Activated CD8-positive, alpha-beta memory T cell treated with anti-CD3 and anti-CD28 coated beads, Interleukin-2, amount 10 ng/mL, durations not matched to agents 7 days and 5 days (primary cell): ENCODE results near the gene FASTK. TPM values are rescaled to one million over a fixed set of nuclear protein-coding genes. Genes with fewer than 3 reads are reported as not detected.

Experiments used
- ATAC-seq: fragments of 150-1000 bp; cut with Tn5 transposase; one replicate; pipeline ENCODE4 v1.10.0; 2021; ENCODE audit warnings: moderate library complexity
- CTCF ChIA-PET: fragments of 350-600 bp; sonication (Branson Sonifier 250); formaldehyde crosslinking; loops from one replicate; lab custom pipeline; 2021; ENCODE audit warnings: antibody characterized with exemption; lab: Charles Lee
- DNase-seq: peaks from one replicate; pipeline ENCODE4 v3.0.0-alpha.2; 2020
- H3K27ac Mint-ChIP-seq: one replicate; pipeline ENCODE4 v1.8.0; 2021; ENCODE audit warnings: mild to moderate bottlenecking, mixed read lengths
- H3K27me3 Mint-ChIP-seq: one replicate; pipeline ENCODE4 v1.8.0; 2021; ENCODE audit warnings: mixed read lengths
- H3K36me3 Mint-ChIP-seq: one replicate; pipeline ENCODE4 v1.8.0; 2021; ENCODE audit warnings: mild to moderate bottlenecking, mixed read lengths
- H3K4me1 Mint-ChIP-seq: one replicate; pipeline ENCODE4 v1.8.0; 2021; ENCODE audit warnings: mixed read lengths
- H3K4me3 Mint-ChIP-seq: one replicate; pipeline ENCODE4 v1.8.0; 2021; ENCODE audit warnings: mild to moderate bottlenecking, moderate library complexity, mixed read lengths
- H3K9me3 Mint-ChIP-seq: one replicate; pipeline ENCODE4 v1.8.0; 2022; ENCODE audit warnings: low read depth, mixed read lengths
- total RNA-seq, 2 experiments: library from RNA; stranded (reverse); gene quantifications; one replicate each; pipeline ENCODE4 v1.2.3, GENCODE V29; 2021

Gene FASTK
- 10 to 100 TPM; 77.7 to 79.5 TPM for total RNA-seq

DNA sequence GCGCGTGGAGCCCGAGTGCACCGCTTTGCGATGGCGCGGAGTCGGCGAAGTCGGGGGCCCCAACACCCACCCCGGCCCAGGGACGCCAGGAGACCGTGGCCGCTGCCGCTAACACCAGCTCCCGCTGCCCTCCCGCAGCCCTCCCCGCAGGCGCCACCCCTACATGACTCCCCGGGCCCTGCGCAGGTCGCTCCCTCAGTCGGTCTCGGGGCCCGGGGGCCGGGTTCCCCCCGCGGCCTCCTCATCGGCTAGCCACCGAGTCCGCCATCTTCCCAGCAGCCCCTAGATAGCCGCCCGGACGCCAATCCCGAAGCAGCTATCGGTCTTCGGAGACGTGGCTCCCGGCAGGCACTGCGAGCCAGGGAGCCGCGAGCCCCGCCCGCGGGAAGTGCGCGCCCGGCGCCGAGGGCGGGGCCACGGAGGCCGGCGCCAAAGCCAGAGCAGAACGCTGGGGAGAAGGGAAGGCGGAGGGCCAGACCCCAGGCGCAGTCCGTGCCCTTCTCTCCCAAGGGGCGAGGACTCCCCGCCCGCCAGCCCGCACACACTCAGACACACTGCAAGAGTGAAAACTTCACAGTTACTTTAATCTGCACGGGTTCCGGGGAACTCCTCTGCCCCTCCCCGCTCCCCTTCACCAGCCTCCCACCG is at the start of gene FASTK:
Gene FASTK (minus strand): TSS at position 288 of the 648 bp plus-strand sequence. CDS start 43 bp downstream, at position 245.
- peak within 1 kb of the TSS; percentile 95 for H3K4me3 Mint-ChIP-seq
- DNase-seq (peak; percentile 93), ATAC-seq (peak; percentile 85)
- H3K27ac Mint-ChIP-seq, result peak within 1 kb of the TSS; percentile 82
- peaks cover 7% of the 10 kb centered on the region for H3K36me3 Mint-ChIP-seq
- CTCF ChIA-PET, result interaction anchor here (0.7 to 1.3 kb wide), 12 partner anchors 9 to 164 kb away, joined by 3 to 6 read pairs (median 4); partner anchors contain the start of genes ABCB8 and SLC4A2
- H3K27me3 Mint-ChIP-seq, result peaks cover 10% of the 10 kb centered on the region
- no peaks in the 10 kb centered on the region for H3K9me3 Mint-ChIP-seq
- H3K4me1 Mint-ChIP-seq, result peaks cover 47% of the 10 kb centered on the region

DNA sequence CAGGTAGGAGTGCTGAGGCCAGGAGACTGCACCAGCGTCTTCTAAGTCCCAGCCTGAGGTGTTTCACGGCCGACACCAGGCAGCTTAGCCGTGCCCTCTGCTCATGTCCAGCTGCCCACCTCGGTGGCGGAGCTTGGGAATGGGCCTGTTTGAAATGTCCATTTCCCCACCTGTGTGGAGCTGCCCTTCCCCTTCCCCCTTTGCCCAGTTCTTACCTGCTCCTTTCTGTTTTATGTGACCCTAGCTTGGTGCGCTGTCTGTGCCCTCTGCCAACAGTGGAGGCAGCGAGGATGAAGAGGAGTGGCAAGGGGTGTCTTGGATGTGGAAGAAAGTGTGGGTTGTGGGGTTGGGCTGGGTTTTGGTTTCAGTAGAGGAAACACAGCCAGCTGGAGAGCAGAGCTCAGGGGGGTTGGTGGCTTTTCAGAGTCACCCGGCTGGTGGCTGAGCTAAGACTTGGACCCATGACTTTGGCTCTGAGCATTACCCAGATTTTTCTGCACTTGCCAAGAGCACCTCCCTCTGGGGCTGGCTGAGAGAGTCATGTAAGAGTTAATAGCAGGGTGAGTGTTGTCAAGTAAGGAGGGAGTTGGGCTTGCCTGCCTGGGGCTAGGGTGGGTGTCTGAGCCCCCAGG is 49.5 kb upstream of the FASTK start:
- ATAC-seq (no peak), DNase-seq (no peak)
- peaks cover 3% of the 10 kb centered on the region for H3K4me1 Mint-ChIP-seq
- H3K36me3 Mint-ChIP-seq, result no peaks in the 10 kb centered on the region
- H3K27me3 Mint-ChIP-seq, result no peaks in the 10 kb centered on the region
- CTCF ChIA-PET, result interaction anchor here (0.9 to 1.4 kb wide), 4 partner anchors 22 to 175 kb away, joined by 3 read pairs; no protein-coding TSS in a partner anchor
- no peak overlapping the region for H3K4me3 Mint-ChIP-seq
- no peaks in the 10 kb centered on the region for H3K9me3 Mint-ChIP-seq
- H3K27ac Mint-ChIP-seq, result no peak overlapping the region

- no peak overlapping the region for H3K4me3 Mint-ChIP-seq
- no peaks in the 10 kb centered on the region for H3K36me3 Mint-ChIP-seq
- no peak overlapping the region for H3K27ac Mint-ChIP-seq
- no peaks in the 10 kb centered on the region for H3K9me3 Mint-ChIP-seq
- H3K4me1 Mint-ChIP-seq, result peaks cover 3% of the 10 kb centered on the region
- CTCF ChIA-PET, result interaction anchor here (0.9 to 1.4 kb wide), 5 partner anchors 21 to 231 kb away, joined by 3 read pairs; no protein-coding TSS in a partner anchor
- ATAC-seq (no peak), DNase-seq (no peak)
- H3K27me3 Mint-ChIP-seq, result peaks cover 3% of the 10 kb centered on the region
Observed at GRCh38 chr7:151129117-151129959, 48.7 kb upstream of the FASTK start.

- Mint-ChIP-seq H3K27me3 (peaks cover 3% of the 10 kb centered on the region), H3K4me3 (no peak overlapping the region), H3K36me3 (no peaks in the 10 kb centered on the region), H3K4me1 (peaks cover 3% of the 10 kb centered on the region), H3K27ac (no peak overlapping the region), H3K9me3 (no peaks in the 10 kb centered on the region)
- ATAC-seq (no peak), DNase-seq (no peak)
- CTCF ChIA-PET, result interaction anchor here (1.2 to 1.3 kb wide), 2 partner anchors 176 to 230 kb away, joined by 3 read pairs; no protein-coding TSS in a partner anchor
Observed at GRCh38 chr7:151128716-151129115, 48.1 kb upstream of the FASTK start.

GRCh38 chr7:151128144-151128543 is 47.5 kb upstream of the FASTK start:
- Mint-ChIP-seq H3K4me1 (peaks cover 3% of the 10 kb centered on the region), H3K4me3 (no peak overlapping the region), H3K36me3 (no peaks in the 10 kb centered on the region), H3K27me3 (peaks cover 3% of the 10 kb centered on the region), H3K27ac (no peak overlapping the region), H3K9me3 (no peaks in the 10 kb centered on the region)
- DNase-seq (no peak), ATAC-seq (no peak)
- CTCF ChIA-PET, result interaction anchor here (1.2 to 1.3 kb wide), 2 partner anchors 37 to 230 kb away, joined by 3 read pairs; no protein-coding TSS in a partner anchor

DNA sequence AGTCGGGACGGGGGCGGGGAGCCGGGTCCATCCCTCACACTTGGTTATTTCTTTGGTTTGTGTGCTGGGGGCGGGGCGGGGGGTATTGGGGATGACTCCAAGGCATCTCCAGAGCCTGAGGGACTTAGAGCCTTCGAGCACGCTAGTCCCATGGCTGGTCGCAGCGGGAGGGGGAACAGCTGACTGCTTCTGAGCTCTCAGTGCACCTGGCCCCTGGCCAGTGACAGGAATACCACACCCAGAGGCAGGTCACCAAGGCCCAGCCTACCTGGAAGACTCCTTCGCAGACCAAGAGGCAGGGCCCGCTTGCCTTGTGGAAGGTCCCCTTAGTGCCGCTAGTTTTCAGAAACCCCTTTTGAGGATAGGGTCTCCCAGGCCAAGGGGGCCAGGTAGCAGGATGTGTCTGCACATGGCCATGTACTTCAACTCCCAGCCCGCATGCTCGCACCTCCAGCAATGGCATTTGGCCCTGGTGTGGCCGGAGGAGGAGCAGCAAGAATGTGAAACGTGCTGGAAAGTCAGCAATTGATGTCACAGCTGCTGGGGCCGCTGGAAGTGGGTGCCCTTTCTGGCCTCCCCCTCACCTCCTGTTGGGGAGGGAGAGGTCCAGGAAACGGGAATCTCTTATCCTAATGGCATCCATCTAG is 46.0 kb upstream of the FASTK start:
- no peak overlapping the region for H3K27ac Mint-ChIP-seq
- H3K4me1 Mint-ChIP-seq, result peaks cover 3% of the 10 kb centered on the region
- H3K4me3 Mint-ChIP-seq, result no peak overlapping the region
- no peaks in the 10 kb centered on the region for H3K9me3 Mint-ChIP-seq
- ATAC-seq (no peak), DNase-seq (no peak)
- no peaks in the 10 kb centered on the region for H3K36me3 Mint-ChIP-seq
- peaks cover 3% of the 10 kb centered on the region for H3K27me3 Mint-ChIP-seq
- CTCF ChIA-PET, result interaction anchor here (0.6 to 1.1 kb wide), 2 partner anchors 30 to 117 kb away, joined by 3 read pairs; no protein-coding TSS in a partner anchor

- Mint-ChIP-seq H3K4me1 (peaks cover 3% of the 10 kb centered on the region), H3K9me3 (no peaks in the 10 kb centered on the region), H3K4me3 (no peak overlapping the region), H3K36me3 (no peaks in the 10 kb centered on the region), H3K27ac (no peak overlapping the region), H3K27me3 (peaks cover 3% of the 10 kb centered on the region)
- CTCF ChIA-PET, result interaction anchor here (0.8 to 4.1 kb wide), 3 partner anchors 43 to 119 kb away, joined by 3 to 60 read pairs (median 24); no protein-coding TSS in a partner anchor
- ATAC-seq (no peak), DNase-seq (no peak)
Observed at GRCh38 chr7:151125846-151126481, 45.4 kb upstream of the FASTK start.

- H3K36me3 Mint-ChIP-seq, result no peaks in the 10 kb centered on the region
- H3K27ac Mint-ChIP-seq, result no peak overlapping the region
- peaks cover 3% of the 10 kb centered on the region for H3K4me1 Mint-ChIP-seq
- CTCF ChIA-PET, result interaction anchor here (0.8 to 4.1 kb wide), 3 partner anchors 44 to 120 kb away, joined by 3 to 60 read pairs (median 24); no protein-coding TSS in a partner anchor
- ATAC-seq, result no peak
- H3K4me3 Mint-ChIP-seq, result no peak overlapping the region
- H3K27me3 Mint-ChIP-seq, result peaks cover 3% of the 10 kb centered on the region
- no peaks in the 10 kb centered on the region for H3K9me3 Mint-ChIP-seq
- no peak for DNase-seq
Observed at GRCh38 chr7:151125470-151125845, 44.8 kb upstream of the FASTK start.

DNA sequence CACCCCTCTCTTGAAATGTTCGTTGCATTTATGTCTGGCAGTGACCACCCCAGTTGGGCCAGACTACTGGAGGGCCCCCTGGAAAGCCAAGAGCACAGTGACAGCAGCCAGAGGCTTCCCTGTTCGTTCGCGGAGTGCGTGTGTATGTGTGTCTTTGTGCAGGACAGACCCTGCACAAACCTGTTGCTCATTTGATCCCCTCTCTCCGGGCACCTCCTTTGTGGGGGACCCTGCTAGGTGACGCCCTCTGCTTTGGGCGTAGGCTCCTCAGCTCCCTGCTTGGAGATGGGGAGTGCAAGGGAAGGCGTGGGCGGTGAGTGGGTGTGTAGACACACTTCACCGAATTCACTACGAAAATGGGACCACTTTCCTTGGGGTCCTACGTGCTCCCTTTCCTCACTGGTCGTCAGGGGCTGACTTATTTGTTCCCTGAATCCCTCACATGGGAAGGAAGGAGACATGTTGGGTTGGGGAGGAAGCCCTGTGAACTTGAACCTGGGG is 44.3 kb upstream of the FASTK start:
- DNase-seq, result no peak
- H3K4me3 Mint-ChIP-seq, result no peak overlapping the region
- peaks cover 3% of the 10 kb centered on the region for H3K27me3 Mint-ChIP-seq
- no peaks in the 10 kb centered on the region for H3K36me3 Mint-ChIP-seq
- ATAC-seq, result no peak
- peaks cover 1% of the 10 kb centered on the region for H3K4me1 Mint-ChIP-seq
- H3K27ac Mint-ChIP-seq, result no peak overlapping the region
- H3K9me3 Mint-ChIP-seq, result no peaks in the 10 kb centered on the region
- CTCF ChIA-PET, result interaction anchor here (1.0 to 4.1 kb wide), 23 partner anchors 9 to 167 kb away, joined by 3 to 60 read pairs (median 6); partner anchors contain the start of gene ABCF2

GRCh38 chr7:151124481-151124880 is 43.9 kb upstream of the FASTK start:
- CTCF ChIA-PET, result interaction anchor here (0.7 to 4.1 kb wide), 52 partner anchors 8 to 248 kb away, joined by 3 to 60 read pairs (median 6); partner anchors contain the start of genes ABCB8, ABCF2 and TMUB1
- Mint-ChIP-seq H3K9me3 (no peaks in the 10 kb centered on the region), H3K27ac (no peak overlapping the region), H3K36me3 (no peaks in the 10 kb centered on the region), H3K27me3 (peaks cover 3% of the 10 kb centered on the region), H3K4me1 (no peaks in the 10 kb centered on the region), H3K4me3 (no peak overlapping the region)
- no peak for ATAC-seq
- no peak for DNase-seq

DNA sequence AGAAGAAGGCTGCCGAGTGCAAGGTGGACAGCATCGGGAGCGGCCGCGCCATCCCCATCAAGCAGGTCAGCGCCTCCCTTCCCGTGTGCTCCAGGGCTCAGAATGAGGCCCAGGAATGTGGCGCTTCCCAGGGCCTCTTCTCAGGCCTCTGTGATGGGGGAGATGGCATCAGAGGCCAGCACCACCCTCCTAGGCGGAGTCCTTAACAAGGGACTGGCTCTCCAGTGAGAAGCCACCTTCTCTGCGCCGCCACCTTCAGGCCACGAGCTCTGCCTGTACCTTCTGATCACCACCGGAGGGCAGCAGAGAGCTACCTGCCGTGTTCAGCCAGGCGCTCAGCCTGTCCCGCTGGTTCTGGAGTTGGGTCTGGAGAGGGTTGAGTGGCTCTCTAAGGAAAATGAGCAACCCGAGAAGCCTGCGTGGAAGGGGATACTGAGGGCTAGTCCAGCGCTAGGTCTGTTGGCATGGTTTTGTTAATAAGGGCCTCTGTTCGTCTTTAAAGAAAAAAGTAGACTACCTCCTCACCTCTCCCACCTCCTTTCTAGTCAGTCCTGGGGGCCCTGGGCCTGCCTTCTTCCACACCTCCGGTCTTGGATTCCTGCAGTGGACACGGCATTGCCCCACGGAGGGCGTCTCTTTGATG is 43.3 kb upstream of the FASTK start:
- CTCF ChIA-PET, result interaction anchor here (0.6 to 4.1 kb wide), 60 partner anchors 8 to 247 kb away, joined by 3 to 60 read pairs (median 5); partner anchors contain the start of genes ABCB8, ABCF2 and TMUB1
- Mint-ChIP-seq H3K27ac (no peak overlapping the region), H3K9me3 (no peaks in the 10 kb centered on the region), H3K36me3 (no peaks in the 10 kb centered on the region), H3K4me1 (no peaks in the 10 kb centered on the region), H3K4me3 (no peak overlapping the region), H3K27me3 (peaks cover 3% of the 10 kb centered on the region)
- ATAC-seq, result peak; percentile 95
- peak; percentile 86 for DNase-seq
